ENCODE results near the gene NLRP9.

- TF ChIP-seq CTCF (IDR thresholded peaks at IDR 0.05): no peak
- no peak for TF ChIP-seq ZFX (IDR thresholded peaks at IDR 0.05; ENCODE audit: borderline replicate concordance)
Measured at GRCh38 chr19:55781112-55781511, 42.9 kb upstream of the NLRP9 start.

Measured in 22Rv1 (cell line).